Natural killer cell (primary cell): ENCODE data around the gene NGB. TPM values are rescaled to one million over a fixed set of nuclear protein-coding genes. Genes with fewer than 3 reads are reported as not detected.

Experiments used
- ATAC-seq, 3 donors: fragments of 150-1000 bp in 2 of 3; fragments of 200-7000 bp in 1 of 3; cut with Tn5 transposase; 1 replicate in 1 of 3; 2 replicates in 2 of 3; pipeline ENCODE4 v1.10.0; 2021; ENCODE audit warnings: mild to moderate bottlenecking in 2 of 3, moderate library complexity in 2 of 3
- DNase-seq, 2 donors: peaks; one replicate each; pipeline versions ENCODE4 v3.0.0 to v3.0.0-alpha.2; 2013 to 2021; ENCODE audit warnings: mixed read lengths in 1 of 2
- H3K27ac ChIP-seq: one replicate; pipeline ENCODE4 v1.5.1; 2013; ENCODE audit warnings: mild to moderate bottlenecking, low read length
- H3K27me3 ChIP-seq: one replicate; pipeline ENCODE4 v1.6.1; 2013; ENCODE audit warnings: low read length; ENCODE audit not compliant: control insufficient read depth, insufficient read depth
- H3K36me3 ChIP-seq: one replicate; pipeline ENCODE4 v1.6.1; 2013; ENCODE audit warnings: low read length; ENCODE audit not compliant: control insufficient read depth, insufficient read depth
- H3K4me1 ChIP-seq: one replicate; pipeline ENCODE4 v1.6.1; 2013; ENCODE audit warnings: low read length; ENCODE audit not compliant: control insufficient read depth, insufficient read depth
- H3K4me3 ChIP-seq: one replicate; pipeline ENCODE4 v1.5.1; 2013; ENCODE audit warnings: low read length
- H3K9me3 ChIP-seq: one replicate; pipeline ENCODE4 v1.6.1; 2013; ENCODE audit warnings: low read length; ENCODE audit not compliant: control insufficient read depth, insufficient read depth
- H3K27ac Mint-ChIP-seq, 2 donors: one replicate each; pipeline ENCODE4 v1.8.0; 2022; ENCODE audit warnings: mild to moderate bottlenecking in 2 of 2, mixed read lengths in 2 of 2, moderate library complexity in 1 of 2
- H3K27me3 Mint-ChIP-seq, 2 donors: one replicate each; pipeline ENCODE4 v1.8.0; 2022; ENCODE audit warnings: low read depth in 2 of 2, mixed read lengths in 2 of 2
- H3K36me3 Mint-ChIP-seq: one replicate; pipeline ENCODE4 v1.8.0; 2022; ENCODE audit warnings: mixed read lengths
- H3K4me1 Mint-ChIP-seq, 2 donors: one replicate each; pipeline ENCODE4 v1.8.0; 2022; ENCODE audit warnings: mixed read lengths in 2 of 2
- H3K4me3 Mint-ChIP-seq: one replicate; pipeline ENCODE4 v1.8.0; 2022; ENCODE audit warnings: mild to moderate bottlenecking, moderate library complexity, mixed read lengths
- H3K9me3 Mint-ChIP-seq, 2 donors: one replicate each; pipeline ENCODE4 v1.8.0; 2022; ENCODE audit warnings: mixed read lengths in 2 of 2
- WGBS: methylation state at CpG from one replicate; pipeline ENCODE4 v1.1.7; 2013; ENCODE audit warnings: missing lambda C conversion rate; ENCODE audit not compliant: insufficient coverage; 5-methylcytosine and 5-hydroxymethylcytosine counted together
- intact Hi-C: fragments of 100-400 bp; cut with micrococcal nuclease; formaldehyde crosslinking; loops from one replicate; pipeline ENCODE4 v1.14.2; 2022
- total RNA-seq, 4 donors: library from RNA; stranded (reverse); fragments of 120-200 nt in 1 of 4; gene quantifications; one replicate each; pipeline versions ENCODE4 v1.2.3 to v1.2.4, GENCODE V29; 2013 to 2022
- TF ChIP-seq, protein P1 (sequence below): fragments of 200-600 bp; IDR thresholded peaks from one replicate; pipeline ENCODE4 v1.8.0; 2022; ENCODE audit warnings: antibody characterized with exemption

Gene NGB
- total RNA-seq, 3 donors from 2014 or later (not counting 1 experiment from before 2014, with no cell fraction given), result not detected

DNA sequence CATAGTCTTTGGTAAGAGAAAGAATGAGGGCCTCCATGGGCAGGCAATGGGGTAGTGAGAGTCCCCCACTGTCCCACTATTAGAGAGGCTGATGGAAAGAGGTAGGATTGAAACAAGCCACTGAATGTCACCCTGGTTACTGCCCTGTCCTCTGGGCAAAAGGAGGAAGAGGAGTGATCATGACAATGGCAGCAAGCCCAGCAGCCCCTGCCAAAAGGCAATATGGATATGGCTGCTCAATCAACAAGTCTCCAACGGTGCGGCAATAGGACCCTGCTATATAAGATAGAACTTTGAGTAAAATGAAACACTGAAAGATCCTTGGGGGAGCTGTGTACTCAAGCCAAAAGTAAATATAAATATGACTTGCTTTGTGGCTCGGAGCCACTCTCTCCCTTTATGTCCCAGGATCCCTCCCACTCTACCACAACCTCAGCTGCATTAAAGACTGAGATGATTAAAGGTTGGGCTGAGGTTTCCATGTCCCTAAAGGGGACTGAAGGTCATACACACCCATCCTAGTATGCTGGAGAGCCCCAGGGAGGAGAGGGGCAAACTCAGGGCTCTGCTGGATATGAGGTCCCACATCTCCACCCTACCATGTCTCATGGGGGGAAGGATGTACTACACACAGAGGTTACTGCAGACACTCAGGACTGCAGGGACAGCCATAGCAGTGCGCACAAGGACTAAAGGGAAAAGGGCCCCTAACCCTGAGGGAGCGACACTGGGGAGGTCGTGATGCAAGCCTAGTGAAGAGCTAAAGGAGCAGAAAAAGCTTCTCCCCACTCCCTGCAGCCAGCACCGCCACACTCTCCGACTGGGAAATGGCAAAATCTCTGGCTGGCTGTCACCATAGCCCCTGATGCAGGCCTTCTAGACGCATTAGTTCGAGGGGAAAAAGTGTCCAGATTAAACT, 43.8 kb upstream of the NGB start:
- Mint-ChIP-seq H3K27ac (no peak overlapping the region), H3K27me3 (no peaks in the 10 kb centered on the region), H3K4me1 (peaks cover under 1% of the 10 kb centered on the region in 2 donors), H3K9me3 (no peaks in the 10 kb centered on the region), H3K4me3 (no peak overlapping the region), H3K36me3 (no peaks in the 10 kb centered on the region)
- H3K9me3 ChIP-seq, result no peaks in the 10 kb centered on the region
- no peaks in the 10 kb centered on the region for H3K4me1 ChIP-seq
- ATAC-seq, result no peak
- H3K27ac ChIP-seq, result no peak overlapping the region
- H3K27me3 ChIP-seq, result no peaks in the 10 kb centered on the region
- TF ChIP-seq, protein P1, sequence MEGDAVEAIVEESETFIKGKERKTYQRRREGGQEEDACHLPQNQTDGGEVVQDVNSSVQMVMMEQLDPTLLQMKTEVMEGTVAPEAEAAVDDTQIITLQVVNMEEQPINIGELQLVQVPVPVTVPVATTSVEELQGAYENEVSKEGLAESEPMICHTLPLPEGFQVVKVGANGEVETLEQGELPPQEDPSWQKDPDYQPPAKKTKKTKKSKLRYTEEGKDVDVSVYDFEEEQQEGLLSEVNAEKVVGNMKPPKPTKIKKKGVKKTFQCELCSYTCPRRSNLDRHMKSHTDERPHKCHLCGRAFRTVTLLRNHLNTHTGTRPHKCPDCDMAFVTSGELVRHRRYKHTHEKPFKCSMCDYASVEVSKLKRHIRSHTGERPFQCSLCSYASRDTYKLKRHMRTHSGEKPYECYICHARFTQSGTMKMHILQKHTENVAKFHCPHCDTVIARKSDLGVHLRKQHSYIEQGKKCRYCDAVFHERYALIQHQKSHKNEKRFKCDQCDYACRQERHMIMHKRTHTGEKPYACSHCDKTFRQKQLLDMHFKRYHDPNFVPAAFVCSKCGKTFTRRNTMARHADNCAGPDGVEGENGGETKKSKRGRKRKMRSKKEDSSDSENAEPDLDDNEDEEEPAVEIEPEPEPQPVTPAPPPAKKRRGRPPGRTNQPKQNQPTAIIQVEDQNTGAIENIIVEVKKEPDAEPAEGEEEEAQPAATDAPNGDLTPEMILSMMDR, result no peak
- intact Hi-C loops, result no loop called here
- no peak for DNase-seq
- 91% methylated on average over 9 of the region's 10 CpGs for WGBS
- H3K36me3 ChIP-seq, result no peaks in the 10 kb centered on the region
- no peak overlapping the region for H3K4me3 ChIP-seq

- Histone ChIP-seq H3K27ac (no peak overlapping the region), H3K36me3 (no peaks in the 10 kb centered on the region), H3K27me3 (no peaks in the 10 kb centered on the region), H3K9me3 (no peaks in the 10 kb centered on the region), H3K4me1 (no peaks in the 10 kb centered on the region), H3K4me3 (no peak overlapping the region)
- no peak for DNase-seq
- no peak for ATAC-seq
- H3K9me3 Mint-ChIP-seq, result no peaks in the 10 kb centered on the region
- H3K4me3 Mint-ChIP-seq, result no peak overlapping the region
- TF ChIP-seq, protein P1, result no peak
- intact Hi-C loops, result no loop called here
- H3K4me1 Mint-ChIP-seq, result no peaks in the 10 kb centered on the region
- WGBS, result 81% methylated on average over 2 of the region's 2 CpGs
- H3K27me3 Mint-ChIP-seq, result no peaks in the 10 kb centered on the region
- no peak overlapping the region for H3K27ac Mint-ChIP-seq
- no peaks in the 10 kb centered on the region for H3K36me3 Mint-ChIP-seq
Observed at GRCh38 chr14:77314043-77314442, 43.0 kb upstream of the NGB start.

GRCh38 chr14:77313371-77313770, 42.4 kb upstream of the NGB start:
- H3K27me3 ChIP-seq, result no peaks in the 10 kb centered on the region
- H3K27ac Mint-ChIP-seq, result no peak overlapping the region
- ATAC-seq (no peak), DNase-seq (no peak)
- 100% methylated on average over 1 of the region's 1 CpG for WGBS
- no peak overlapping the region for H3K4me3 Mint-ChIP-seq
- no peaks in the 10 kb centered on the region for H3K36me3 Mint-ChIP-seq
- no peaks in the 10 kb centered on the region for H3K4me1 ChIP-seq
- no peak overlapping the region for H3K27ac ChIP-seq
- TF ChIP-seq, protein P1, result no peak
- H3K4me3 ChIP-seq, result no peak overlapping the region
- no peaks in the 10 kb centered on the region for H3K9me3 Mint-ChIP-seq
- H3K27me3 Mint-ChIP-seq, result no peaks in the 10 kb centered on the region
- intact Hi-C loops, result no loop called here
- H3K4me1 Mint-ChIP-seq, result no peaks in the 10 kb centered on the region
- no peaks in the 10 kb centered on the region for H3K9me3 ChIP-seq
- H3K36me3 ChIP-seq, result no peaks in the 10 kb centered on the region
